ENCODE results near the gene PLEKHG2.

Gene PLEKHG2

GRCh38 chr19:39385629-39386411 is 26.6 kb upstream of the PLEKHG2 start:
- no peak for DNase-seq (ENCODE audit: low read depth, low spot score)

GRCh38 chr19:39386557-39386956 is 25.9 kb upstream of the PLEKHG2 start:
- DNase-seq (ENCODE audit: low read depth, low spot score) = no peak

- no peak for DNase-seq (ENCODE audit: low read depth, low spot score)
Measured at GRCh38 chr19:39388657-39389056, 23.8 kb upstream of the PLEKHG2 start.

- DNase-seq (ENCODE audit: low read depth, low spot score) = no peak
Measured at GRCh38 chr19:39389631-39390414, 22.6 kb upstream of the PLEKHG2 start.

- DNase-seq (ENCODE audit: low read depth, low spot score) = no peak
Measured at GRCh38 chr19:39390451-39390750, 22.1 kb upstream of the PLEKHG2 start.

GRCh38 chr19:39390751-39391437 is 21.6 kb upstream of the PLEKHG2 start, which contains the start of the genes MED29 and PAF1:
TSS of gene MED29 (plus strand) at chr19:39391378. CDS start at chr19:39391423, 45 bp downstream.
TSS of gene PAF1 (minus strand) at chr19:39391106. CDS start at chr19:39390864, 242 bp downstream.
- DNase-seq (ENCODE audit: low read depth, low spot score) = peak; percentile 99

GRCh38 chr19:39397360-39398296 is 14.8 kb upstream of the PLEKHG2 start:
- no peak for DNase-seq (ENCODE audit: low read depth, low spot score)

- DNase-seq (ENCODE audit: low read depth, low spot score) = no peak
Measured at GRCh38 chr19:39398297-39398864, 14.1 kb upstream of the PLEKHG2 start.

GRCh38 chr19:39399668-39400050 is 12.8 kb upstream of the PLEKHG2 start:
- no peak for DNase-seq (ENCODE audit: low read depth, low spot score)

GRCh38 chr19:39400061-39400460 is 12.4 kb upstream of the PLEKHG2 start:
- DNase-seq (ENCODE audit: low read depth, low spot score) = no peak

GRCh38 chr19:39401070-39401548 is 11.4 kb upstream of the PLEKHG2 start:
- DNase-seq (ENCODE audit: low read depth, low spot score) = no peak

GRCh38 chr19:39401549-39402345 is 10.7 kb upstream of the PLEKHG2 start:
- no peak for DNase-seq (ENCODE audit: low read depth, low spot score)

GRCh38 chr19:39402346-39403300 is 9.8 kb upstream of the PLEKHG2 start:
- no peak for DNase-seq (ENCODE audit: low read depth, low spot score)

- peak; percentile 96 for DNase-seq (ENCODE audit: low read depth, low spot score)
Measured at GRCh38 chr19:39403331-39404312, 8.8 kb upstream of the PLEKHG2 start.

- no peak for DNase-seq (ENCODE audit: low read depth, low spot score)
Measured at GRCh38 chr19:39405261-39405957, 7.1 kb upstream of the PLEKHG2 start.

- DNase-seq (ENCODE audit: low read depth, low spot score) = no peak
Measured at GRCh38 chr19:39405958-39406655, 6.4 kb upstream of the PLEKHG2 start.
